ENCODE data around the gene EVX2.

The EVX2 gene

GRCh38 chr2:176130147-176130956 is 46.6 kb upstream of the EVX2 start:
- TF ChIP-seq CTCF (IDR thresholded peaks at IDR 0.05; ENCODE audit: control extremely low read depth, extremely low read depth, low read depth, missing control alignments): no peak
- CTCF ChIA-PET: interaction anchor here (0.7 to 2.3 kb wide), 7 partner anchors 11 to 1018 kb away, joined by 3 to 11 read pairs (median 6); no protein-coding TSS in a partner anchor
- POLR2A ChIA-PET: no interaction called here
- DNase-seq (ENCODE audit: extremely low spot score): no peak

- CTCF ChIA-PET: interaction anchor here (1.0 to 1.2 kb wide), 2 partner anchors 20 to 522 kb away, joined by 3 to 4 read pairs; no protein-coding TSS in a partner anchor
- POLR2A ChIA-PET: no interaction called here
- no peak for DNase-seq (ENCODE audit: extremely low spot score)
- TF ChIP-seq CTCF (IDR thresholded peaks at IDR 0.05; ENCODE audit: control extremely low read depth, extremely low read depth, low read depth, missing control alignments): no peak
These were observed 46.0 kb upstream of the EVX2 start for GRCh38 chr2:176129813-176130146.

- POLR2A ChIA-PET: no interaction called here
- TF ChIP-seq CTCF (IDR thresholded peaks at IDR 0.05; ENCODE audit: control extremely low read depth, extremely low read depth, low read depth, missing control alignments): no peak
- CTCF ChIA-PET: interaction anchor here (1.2 to 4.2 kb wide), 5 partner anchors 18 to 524 kb away, joined by 3 to 57 read pairs (median 8); no protein-coding TSS in a partner anchor
- no peak for DNase-seq (ENCODE audit: extremely low spot score)
These were observed 45.4 kb upstream of the EVX2 start, which contains the start of gene HOXD8 for GRCh38 chr2:176128982-176129796. TSS of gene HOXD8 (plus strand) at chr2:176129705. CDS start at chr2:176130367, 662 bp downstream.

- DNase-seq (ENCODE audit: extremely low spot score): no peak
- CTCF ChIA-PET: interaction anchor here (0.8 to 4.2 kb wide), 16 partner anchors 12 to 1033 kb away, joined by 3 to 57 read pairs (median 10); no protein-coding TSS in a partner anchor
- POLR2A ChIA-PET: no interaction called here
These were observed 44.6 kb upstream of the EVX2 start for GRCh38 chr2:176128172-176128981.

GRCh38 chr2:176127774-176128072 is 44.0 kb upstream of the EVX2 start:
- CTCF ChIA-PET: interaction anchor here (0.8 to 4.2 kb wide), 34 partner anchors 9 to 1309 kb away, joined by 3 to 57 read pairs (median 5); no protein-coding TSS in a partner anchor
- DNase-seq (ENCODE audit: extremely low spot score): no peak
- TF ChIP-seq CTCF (IDR thresholded peaks at IDR 0.05; ENCODE audit: control extremely low read depth, extremely low read depth, low read depth, missing control alignments): no peak
- POLR2A ChIA-PET: no interaction called here

More at GRCh38 chr2:176128172-176128981, 44.6 kb upstream of the EVX2 start:
- TF ChIP-seq CTCF (IDR thresholded peaks at IDR 0.05; ENCODE audit: control extremely low read depth, extremely low read depth, low read depth, missing control alignments): no peak

Data from GM10248 (cell line).